HepG2 (cell line): ENCODE measurements around the gene NME7. TPM values are rescaled to one million over a fixed set of nuclear protein-coding genes. Genes with fewer than 3 reads are reported as not detected.

ENCODE experiments used
- AGO1 ChIP-seq: fragments of 200-400 bp; formaldehyde crosslinking; IDR thresholded peaks from 2 replicates; pipeline ENCODE4 v1.6.1; 2017; ENCODE audit warnings: mild to moderate bottlenecking, low read depth, low read length, moderate library complexity; ENCODE audit not compliant: poor library complexity, severe bottlenecking
- DNMT3B ChIP-seq: conservative IDR thresholded peaks from 2 replicates; pipeline ENCODE4 v1.6.1; 2016; ENCODE audit warnings: missing biosample characterization, control low read depth
- GZF1 ChIP-seq: sonication (generic); formaldehyde crosslinking; IDR thresholded peaks from 2 replicates; pipeline ENCODE4 v1.5.1; 2020; ENCODE audit warnings: mild to moderate bottlenecking, missing genetic modification reagents
- HNRNPUL1 ChIP-seq: fragments of 200-400 bp; formaldehyde crosslinking; IDR thresholded peaks from 2 replicates; pipeline ENCODE4 v1.6.1; 2017; ENCODE audit warnings: low read depth, mild to moderate bottlenecking, low read length, moderate library complexity
- IKZF1 ChIP-seq: fragments of 450-650 bp; IDR thresholded peaks from 2 replicates; pipeline ENCODE4 v1.7.1; 2016
- NFATC3 ChIP-seq: sonication (generic); formaldehyde crosslinking; IDR thresholded peaks from 2 replicates; pipeline ENCODE4 v1.5.1; 2020; ENCODE audit warnings: mild to moderate bottlenecking, missing genetic modification reagents
- RAD51 ChIP-seq: fragments of 450-650 bp; IDR thresholded peaks from 2 replicates; pipeline ENCODE4 v1.6.1; 2016; ENCODE audit warnings: borderline replicate concordance
- RBAK ChIP-seq: sonication (generic); formaldehyde crosslinking; IDR thresholded peaks from 2 replicates; pipeline ENCODE4 v1.5.1; 2020; ENCODE audit warnings: mild to moderate bottlenecking, missing genetic modification reagents
- RFX5 ChIP-seq: IDR thresholded peaks from 2 replicates; pipeline ENCODE4 v1.6.1; 2011; ENCODE audit warnings: low read depth, low read length, improper control_type of control experiment
- SP4 ChIP-seq: sonication (generic); formaldehyde crosslinking; IDR thresholded peaks from 2 replicates; pipeline ENCODE4 v1.8.1; 2023; ENCODE audit warnings: mild to moderate bottlenecking, missing genetic modification reagents
- TAF1 ChIP-seq: sonication (generic); formaldehyde crosslinking; IDR thresholded peaks from 2 replicates; pipeline ENCODE4 v1.4.0; 2020; ENCODE audit warnings: missing genetic modification reagents
- TARDBP ChIP-seq: sonication (generic); formaldehyde crosslinking; IDR thresholded peaks from 2 replicates; pipeline ENCODE4 v1.8.0; 2022; ENCODE audit warnings: mild to moderate bottlenecking, missing genetic modification reagents
- ZNF138 ChIP-seq: sonication (generic); formaldehyde crosslinking; IDR thresholded peaks from 2 replicates; pipeline ENCODE4 v1.5.0; 2020; ENCODE audit warnings: mild to moderate bottlenecking, low read depth, missing genetic modification reagents
- ZNF329 ChIP-seq: sonication (generic); formaldehyde crosslinking; IDR thresholded peaks from 2 replicates; pipeline ENCODE4 v1.9.0; 2021; ENCODE audit warnings: low read depth, mild to moderate bottlenecking, missing genetic modification reagents
- polyA plus RNA-seq, 8 experiments: library from polyadenylated mRNA; depleted of rRNA in 3 of 8; stranded (reverse) in 7 of 8; unstranded in 1 of 8; fragments of >200 nt; fragmentation: Illumina TruSeq in 4 of 8; extraction: Trizol in 4 of 8; gene quantifications; 2 replicates each; pipeline versions ENCODE4 v1.2.1 to v1.2.3, GENCODE V29; 2011 to 2016; ENCODE audit warnings: low read depth in 4 of 8, missing spikeins in 1 of 8, mixed read lengths in 1 of 8; ENCODE audit not compliant: insufficient read depth in 1 of 8
- total RNA-seq, 5 experiments: library from RNA; depleted of rRNA; stranded (reverse); fragments of >200 nt; fragmentation: Illumina TruSeq; extraction: Trizol; gene quantifications; 2 replicates each; pipeline ENCODE4 v1.2.3, GENCODE V29; 2016; ENCODE audit warnings: low read depth in 1 of 5
- TF ChIP-seq, protein P1 (sequence below): sonication (generic); formaldehyde crosslinking; IDR thresholded peaks from 2 replicates; pipeline ENCODE4 v1.4.0; 2020; ENCODE audit warnings: mild to moderate bottlenecking, missing genetic modification reagents
- TF ChIP-seq, protein P2 (sequence below): sonication (generic); formaldehyde crosslinking; IDR thresholded peaks from 2 replicates; pipeline ENCODE4 v1.4.0; 2020; ENCODE audit warnings: low read depth, mild to moderate bottlenecking, missing genetic modification reagents
- TF ChIP-seq, protein P3 (sequence below): sonication (generic); formaldehyde crosslinking; IDR thresholded peaks from 2 replicates; pipeline ENCODE4 v1.4.0; 2020; ENCODE audit warnings: missing genetic modification reagents
- TF ChIP-seq, protein P4 (sequence below): sonication (generic); formaldehyde crosslinking; IDR thresholded peaks from 2 replicates; pipeline ENCODE4 v1.4.0; 2020; ENCODE audit warnings: missing genetic modification reagents
- TF ChIP-seq, protein P5 (sequence below): sonication (generic); IDR thresholded peaks from 2 replicates; pipeline ENCODE4 v1.6.1; 2016; ENCODE audit warnings: low read depth, borderline replicate concordance

Gene NME7
- total and polyA plus RNA-seq, 2 of the 13 experiments (the other 11 are each of a cell fraction or from before 2014, with no cell fraction given), result 9.4 to 22.5 TPM

DNA sequence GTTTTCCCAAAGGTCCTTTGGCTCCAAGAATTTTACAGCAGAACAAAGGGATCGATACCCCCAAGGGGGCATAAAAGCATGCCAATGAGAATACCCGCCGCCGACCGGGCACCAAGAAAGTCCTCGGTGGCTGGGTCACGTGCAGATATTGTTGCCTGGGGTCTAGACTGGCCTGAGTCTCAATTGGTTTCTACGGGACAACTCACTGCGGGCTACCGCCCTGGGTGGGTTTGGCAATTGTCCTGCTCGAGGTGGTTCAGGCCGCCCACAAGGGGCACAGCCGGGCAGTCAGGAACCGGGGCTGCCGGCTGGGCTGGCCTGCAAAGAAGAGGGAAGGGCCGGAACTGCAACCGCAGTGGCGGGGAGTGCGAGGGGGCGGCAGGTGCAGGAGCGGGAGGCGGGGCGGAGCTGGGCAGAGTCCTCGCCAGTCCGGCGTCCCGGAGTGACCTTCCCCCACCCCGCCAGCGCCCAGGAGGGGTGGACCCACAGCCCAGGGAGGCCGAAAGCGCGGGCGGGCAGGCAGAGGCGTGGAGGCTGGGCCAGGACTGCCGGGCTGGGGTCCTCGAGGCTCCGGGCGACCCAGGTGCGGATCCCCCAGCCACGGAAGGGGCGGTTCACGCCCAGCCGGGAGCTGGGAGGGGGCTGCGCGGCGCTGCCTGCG lies 262.0 kb downstream of the NME7 start (continued):
- TF ChIP-seq, protein P1, sequence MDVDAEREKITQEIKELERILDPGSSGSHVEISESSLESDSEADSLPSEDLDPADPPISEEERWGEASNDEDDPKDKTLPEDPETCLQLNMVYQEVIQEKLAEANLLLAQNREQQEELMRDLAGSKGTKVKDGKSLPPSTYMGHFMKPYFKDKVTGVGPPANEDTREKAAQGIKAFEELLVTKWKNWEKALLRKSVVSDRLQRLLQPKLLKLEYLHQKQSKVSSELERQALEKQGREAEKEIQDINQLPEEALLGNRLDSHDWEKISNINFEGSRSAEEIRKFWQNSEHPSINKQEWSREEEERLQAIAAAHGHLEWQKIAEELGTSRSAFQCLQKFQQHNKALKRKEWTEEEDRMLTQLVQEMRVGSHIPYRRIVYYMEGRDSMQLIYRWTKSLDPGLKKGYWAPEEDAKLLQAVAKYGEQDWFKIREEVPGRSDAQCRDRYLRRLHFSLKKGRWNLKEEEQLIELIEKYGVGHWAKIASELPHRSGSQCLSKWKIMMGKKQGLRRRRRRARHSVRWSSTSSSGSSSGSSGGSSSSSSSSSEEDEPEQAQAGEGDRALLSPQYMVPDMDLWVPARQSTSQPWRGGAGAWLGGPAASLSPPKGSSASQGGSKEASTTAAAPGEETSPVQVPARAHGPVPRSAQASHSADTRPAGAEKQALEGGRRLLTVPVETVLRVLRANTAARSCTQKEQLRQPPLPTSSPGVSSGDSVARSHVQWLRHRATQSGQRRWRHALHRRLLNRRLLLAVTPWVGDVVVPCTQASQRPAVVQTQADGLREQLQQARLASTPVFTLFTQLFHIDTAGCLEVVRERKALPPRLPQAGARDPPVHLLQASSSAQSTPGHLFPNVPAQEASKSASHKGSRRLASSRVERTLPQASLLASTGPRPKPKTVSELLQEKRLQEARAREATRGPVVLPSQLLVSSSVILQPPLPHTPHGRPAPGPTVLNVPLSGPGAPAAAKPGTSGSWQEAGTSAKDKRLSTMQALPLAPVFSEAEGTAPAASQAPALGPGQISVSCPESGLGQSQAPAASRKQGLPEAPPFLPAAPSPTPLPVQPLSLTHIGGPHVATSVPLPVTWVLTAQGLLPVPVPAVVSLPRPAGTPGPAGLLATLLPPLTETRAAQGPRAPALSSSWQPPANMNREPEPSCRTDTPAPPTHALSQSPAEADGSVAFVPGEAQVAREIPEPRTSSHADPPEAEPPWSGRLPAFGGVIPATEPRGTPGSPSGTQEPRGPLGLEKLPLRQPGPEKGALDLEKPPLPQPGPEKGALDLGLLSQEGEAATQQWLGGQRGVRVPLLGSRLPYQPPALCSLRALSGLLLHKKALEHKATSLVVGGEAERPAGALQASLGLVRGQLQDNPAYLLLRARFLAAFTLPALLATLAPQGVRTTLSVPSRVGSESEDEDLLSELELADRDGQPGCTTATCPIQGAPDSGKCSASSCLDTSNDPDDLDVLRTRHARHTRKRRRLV (CRISPR knock-in tag), result no peak
- TF ChIP-seq HNRNPUL1, result peak; percentile 69
- no peak for TF ChIP-seq RAD51
- no peak for TF ChIP-seq IKZF1
- TF ChIP-seq, protein P2, sequence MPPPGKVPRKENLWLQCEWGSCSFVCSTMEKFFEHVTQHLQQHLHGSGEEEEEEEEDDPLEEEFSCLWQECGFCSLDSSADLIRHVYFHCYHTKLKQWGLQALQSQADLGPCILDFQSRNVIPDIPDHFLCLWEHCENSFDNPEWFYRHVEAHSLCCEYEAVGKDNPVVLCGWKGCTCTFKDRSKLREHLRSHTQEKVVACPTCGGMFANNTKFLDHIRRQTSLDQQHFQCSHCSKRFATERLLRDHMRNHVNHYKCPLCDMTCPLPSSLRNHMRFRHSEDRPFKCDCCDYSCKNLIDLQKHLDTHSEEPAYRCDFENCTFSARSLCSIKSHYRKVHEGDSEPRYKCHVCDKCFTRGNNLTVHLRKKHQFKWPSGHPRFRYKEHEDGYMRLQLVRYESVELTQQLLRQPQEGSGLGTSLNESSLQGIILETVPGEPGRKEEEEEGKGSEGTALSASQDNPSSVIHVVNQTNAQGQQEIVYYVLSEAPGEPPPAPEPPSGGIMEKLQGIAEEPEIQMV, result no peak
- no peak for TF ChIP-seq RFX5
- TF ChIP-seq DNMT3B, result no peak
- TF ChIP-seq TARDBP (CRISPR knock-in tag), result peak; percentile 82
- TF ChIP-seq AGO1, result no peak
- no peak for TF ChIP-seq SP4 (CRISPR knock-in tag)
- TF ChIP-seq, protein P3, sequence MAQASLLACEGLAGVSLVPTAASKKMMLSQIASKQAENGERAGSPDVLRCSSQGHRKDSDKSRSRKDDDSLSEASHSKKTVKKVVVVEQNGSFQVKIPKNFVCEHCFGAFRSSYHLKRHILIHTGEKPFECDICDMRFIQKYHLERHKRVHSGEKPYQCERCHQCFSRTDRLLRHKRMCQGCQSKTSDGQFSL (CRISPR knock-in tag), result no peak
- TF ChIP-seq GZF1 (CRISPR knock-in tag), result 0 out of 2 replicates have a peak, but pooled peaks have one; percentile 21
- TF ChIP-seq RBAK (CRISPR knock-in tag), result no peak
- 0 out of 2 replicates have a peak, but pooled peaks have one; percentile 15 for TF ChIP-seq TAF1 (CRISPR knock-in tag)
- TF ChIP-seq, protein P4, sequence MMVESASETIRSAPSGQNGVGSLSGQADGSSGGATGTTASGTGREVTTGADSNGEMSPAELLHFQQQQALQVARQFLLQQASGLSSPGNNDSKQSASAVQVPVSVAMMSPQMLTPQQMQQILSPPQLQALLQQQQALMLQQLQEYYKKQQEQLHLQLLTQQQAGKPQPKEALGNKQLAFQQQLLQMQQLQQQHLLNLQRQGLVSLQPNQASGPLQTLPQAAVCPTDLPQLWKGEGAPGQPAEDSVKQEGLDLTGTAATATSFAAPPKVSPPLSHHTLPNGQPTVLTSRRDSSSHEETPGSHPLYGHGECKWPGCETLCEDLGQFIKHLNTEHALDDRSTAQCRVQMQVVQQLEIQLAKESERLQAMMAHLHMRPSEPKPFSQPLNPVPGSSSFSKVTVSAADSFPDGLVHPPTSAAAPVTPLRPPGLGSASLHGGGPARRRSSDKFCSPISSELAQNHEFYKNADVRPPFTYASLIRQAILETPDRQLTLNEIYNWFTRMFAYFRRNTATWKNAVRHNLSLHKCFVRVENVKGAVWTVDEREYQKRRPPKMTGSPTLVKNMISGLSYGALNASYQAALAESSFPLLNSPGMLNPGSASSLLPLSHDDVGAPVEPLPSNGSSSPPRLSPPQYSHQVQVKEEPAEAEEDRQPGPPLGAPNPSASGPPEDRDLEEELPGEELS (CRISPR knock-in tag), result peak; percentile 79
- TF ChIP-seq NFATC3 (CRISPR knock-in tag), result no peak
- TF ChIP-seq, protein P5, sequence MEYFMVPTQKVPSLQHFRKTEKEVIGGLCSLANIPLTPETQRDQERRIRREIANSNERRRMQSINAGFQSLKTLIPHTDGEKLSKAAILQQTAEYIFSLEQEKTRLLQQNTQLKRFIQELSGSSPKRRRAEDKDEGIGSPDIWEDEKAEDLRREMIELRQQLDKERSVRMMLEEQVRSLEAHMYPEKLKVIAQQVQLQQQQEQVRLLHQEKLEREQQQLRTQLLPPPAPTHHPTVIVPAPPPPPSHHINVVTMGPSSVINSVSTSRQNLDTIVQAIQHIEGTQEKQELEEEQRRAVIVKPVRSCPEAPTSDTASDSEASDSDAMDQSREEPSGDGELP, result peak; percentile 74; the same call in 1 of the 2 replicates
- TF ChIP-seq ZNF329 (CRISPR knock-in tag), result no peak
- no peak for TF ChIP-seq ZNF138 (CRISPR knock-in tag)
